B cell (primary cell): Measurements from ENCODE around the gene TANC1.

Experiments
- EZH2 ChIP-seq: IDR thresholded peaks from 2 replicates; pipeline ENCODE4 v1.6.1; 2012; ENCODE audit warnings: borderline replicate concordance, low read depth, mild to moderate bottlenecking, moderate library complexity, low read length; ENCODE audit not compliant: insufficient read depth, poor library complexity, severe bottlenecking
- TF ChIP-seq, protein P1 (sequence below): fragments of 200-600 bp; IDR thresholded peaks from one replicate; pipeline ENCODE4 v1.8.0; 2022; ENCODE audit warnings: antibody characterized with exemption, mild to moderate bottlenecking

DNA sequence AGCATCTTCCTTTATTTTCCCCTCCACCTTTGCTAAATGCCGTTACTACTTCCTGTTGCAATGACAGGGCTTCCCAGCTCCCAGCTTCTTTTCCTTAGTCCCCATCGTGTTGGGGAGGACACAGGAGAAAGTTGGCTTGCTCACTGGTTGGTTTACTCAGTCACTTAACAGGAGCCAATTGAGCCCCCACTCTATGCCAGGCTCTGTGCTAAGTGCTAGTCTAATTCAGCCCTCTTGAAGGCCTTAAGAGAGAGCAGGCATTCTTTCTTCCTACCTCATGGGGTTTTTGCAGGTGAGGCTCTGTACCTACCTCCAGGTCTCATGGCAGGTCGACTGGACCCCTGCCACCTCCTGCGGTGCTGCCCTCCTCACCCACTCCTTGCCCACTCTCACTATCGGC, 20.1 kb downstream of the TANC1 start:
- TF ChIP-seq, protein P1, sequence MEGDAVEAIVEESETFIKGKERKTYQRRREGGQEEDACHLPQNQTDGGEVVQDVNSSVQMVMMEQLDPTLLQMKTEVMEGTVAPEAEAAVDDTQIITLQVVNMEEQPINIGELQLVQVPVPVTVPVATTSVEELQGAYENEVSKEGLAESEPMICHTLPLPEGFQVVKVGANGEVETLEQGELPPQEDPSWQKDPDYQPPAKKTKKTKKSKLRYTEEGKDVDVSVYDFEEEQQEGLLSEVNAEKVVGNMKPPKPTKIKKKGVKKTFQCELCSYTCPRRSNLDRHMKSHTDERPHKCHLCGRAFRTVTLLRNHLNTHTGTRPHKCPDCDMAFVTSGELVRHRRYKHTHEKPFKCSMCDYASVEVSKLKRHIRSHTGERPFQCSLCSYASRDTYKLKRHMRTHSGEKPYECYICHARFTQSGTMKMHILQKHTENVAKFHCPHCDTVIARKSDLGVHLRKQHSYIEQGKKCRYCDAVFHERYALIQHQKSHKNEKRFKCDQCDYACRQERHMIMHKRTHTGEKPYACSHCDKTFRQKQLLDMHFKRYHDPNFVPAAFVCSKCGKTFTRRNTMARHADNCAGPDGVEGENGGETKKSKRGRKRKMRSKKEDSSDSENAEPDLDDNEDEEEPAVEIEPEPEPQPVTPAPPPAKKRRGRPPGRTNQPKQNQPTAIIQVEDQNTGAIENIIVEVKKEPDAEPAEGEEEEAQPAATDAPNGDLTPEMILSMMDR: no peak
- no peak for TF ChIP-seq EZH2
